GM10266 (cell line): ENCODE data around the gene RAVER1.

ENCODE experiments used
- DNase-seq: peaks from one replicate; pipeline ENCODE4 v3.0.0; 2012; ENCODE audit errors: extremely low spot score
- CTCF ChIP-seq: IDR thresholded peaks from 2 replicates; pipeline ENCODE4 v1.5.1; 2012; ENCODE audit warnings: mild to moderate bottlenecking, low read depth; ENCODE audit not compliant: control insufficient read depth, insufficient read depth; ENCODE audit errors: missing control alignments

Gene RAVER1

DNA sequence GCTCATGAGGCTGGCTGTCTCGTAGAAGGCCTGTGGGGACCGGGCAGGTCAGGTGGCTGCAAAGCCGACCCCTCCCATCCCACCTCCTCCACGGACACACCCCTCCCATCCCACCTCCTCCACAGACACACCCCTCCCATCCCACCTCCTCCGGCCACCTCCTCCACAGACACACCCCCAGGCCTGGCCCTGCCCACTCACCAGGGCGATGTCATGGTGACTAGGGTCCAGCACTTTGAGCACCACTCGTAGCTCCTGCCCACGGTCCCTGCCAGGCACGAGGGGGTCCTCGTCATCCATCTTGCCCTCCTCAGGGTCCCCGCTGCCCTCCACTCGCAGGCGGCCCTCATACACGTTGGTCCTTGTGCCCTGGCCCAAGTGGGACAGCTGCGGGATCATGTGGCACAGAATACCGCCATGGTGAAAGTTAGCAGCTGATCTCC lies 28.3 kb upstream of the RAVER1 start:
- no peak for TF ChIP-seq CTCF
- DNase-seq, result no peak

- no peak for TF ChIP-seq CTCF
- no peak for DNase-seq
Observed at GRCh38 chr19:10356431-10356830, 23.1 kb upstream of the RAVER1 start.

- TF ChIP-seq CTCF, result no peak
- DNase-seq, result no peak
Observed at GRCh38 chr19:10353793-10354391, 20.6 kb upstream of the RAVER1 start.

DNA sequence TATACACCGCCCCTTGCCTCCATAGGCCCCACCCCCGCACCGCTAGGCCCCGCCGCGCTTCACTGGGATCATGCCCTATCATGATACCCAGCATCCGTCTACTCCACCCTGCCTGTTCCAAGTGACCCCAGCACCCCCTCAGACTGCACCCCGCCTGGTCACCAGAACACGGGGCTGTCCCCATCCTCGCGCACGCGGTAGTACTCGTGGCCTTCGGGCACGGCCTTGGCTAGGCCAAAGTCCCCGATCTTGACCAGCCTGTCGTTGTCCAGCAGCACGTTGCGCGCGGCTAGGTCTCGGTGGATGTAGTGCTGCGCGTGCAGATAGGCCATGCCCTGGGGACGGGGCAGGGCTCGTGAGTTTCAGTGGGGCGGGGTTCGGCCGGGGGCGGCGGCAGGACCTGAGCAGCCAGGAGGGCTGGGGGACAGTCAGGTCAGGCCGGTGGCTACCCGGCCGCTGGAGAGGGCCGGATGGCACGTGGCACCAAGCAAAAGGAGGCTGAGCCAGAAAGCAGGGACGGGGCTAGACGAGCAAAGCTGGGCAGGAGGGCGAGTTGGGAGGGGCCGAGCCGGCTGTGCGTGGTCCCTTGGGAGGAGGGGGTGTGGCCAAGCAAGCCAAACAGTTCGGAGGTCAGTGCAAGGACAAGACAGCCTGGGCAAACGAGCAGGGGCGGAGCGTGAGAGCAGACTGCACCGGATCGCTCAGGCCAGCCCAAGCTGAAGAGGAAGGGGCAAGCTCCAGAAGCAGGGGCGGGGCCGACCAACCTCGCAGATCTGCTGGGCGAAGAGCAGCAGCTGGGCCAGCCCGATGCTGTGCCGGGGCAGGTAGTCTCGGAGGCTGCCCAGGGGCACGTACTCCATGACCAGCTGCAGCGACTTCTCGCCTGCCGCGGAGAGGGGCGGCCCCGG lies 19.7 kb upstream of the RAVER1 start:
- TF ChIP-seq CTCF, result no peak
- no peak for DNase-seq

GRCh38 chr19:10346509-10346908 lies 13.2 kb upstream of the RAVER1 start:
- no peak for TF ChIP-seq CTCF

GRCh38 chr19:10344780-10345179 lies 11.5 kb upstream of the RAVER1 start:
- no peak for TF ChIP-seq CTCF
- DNase-seq, result no peak

More at GRCh38 chr19:10346509-10346908, 13.2 kb upstream of the RAVER1 start:
- no peak for DNase-seq

GRCh38 chr19:10343495-10343894 lies 10.2 kb upstream of the RAVER1 start:
- no peak for TF ChIP-seq CTCF
- no peak for DNase-seq
